Fibroblast of the aortic adventitia (primary cell): ENCODE data around the gene C17orf100. TPM values are rescaled to one million over a fixed set of nuclear protein-coding genes. Genes with fewer than 3 reads are reported as not detected.

Experiments
- DNase-seq: peaks from one replicate; pipeline ENCODE4 v3.0.0-alpha.2; 2010; ENCODE audit warnings: low read depth
- H3K4me3 ChIP-seq: 2 replicates; pipeline ENCODE4 v1.5.1; 2011; ENCODE audit warnings: low read depth, mild to moderate bottlenecking, control low read depth, low read length, moderate library complexity
- total RNA-seq: library from RNA; depleted of rRNA; stranded (reverse); fragments of >200 nt; gene quantifications from 2 replicates; pipeline ENCODE4 v1.2.3, GENCODE V29; 2012; ENCODE audit warnings: low replicate concordance
- TF ChIP-seq, protein P1 (sequence below): IDR thresholded peaks from 2 replicates; pipeline ENCODE4 v1.5.1; 2011; ENCODE audit warnings: mild to moderate bottlenecking, low read length, control low read depth, inconsistent platforms; ENCODE audit not compliant: insufficient read depth

Gene C17orf100
- total RNA-seq, 1 donor, result 0.63 TPM

DNA sequence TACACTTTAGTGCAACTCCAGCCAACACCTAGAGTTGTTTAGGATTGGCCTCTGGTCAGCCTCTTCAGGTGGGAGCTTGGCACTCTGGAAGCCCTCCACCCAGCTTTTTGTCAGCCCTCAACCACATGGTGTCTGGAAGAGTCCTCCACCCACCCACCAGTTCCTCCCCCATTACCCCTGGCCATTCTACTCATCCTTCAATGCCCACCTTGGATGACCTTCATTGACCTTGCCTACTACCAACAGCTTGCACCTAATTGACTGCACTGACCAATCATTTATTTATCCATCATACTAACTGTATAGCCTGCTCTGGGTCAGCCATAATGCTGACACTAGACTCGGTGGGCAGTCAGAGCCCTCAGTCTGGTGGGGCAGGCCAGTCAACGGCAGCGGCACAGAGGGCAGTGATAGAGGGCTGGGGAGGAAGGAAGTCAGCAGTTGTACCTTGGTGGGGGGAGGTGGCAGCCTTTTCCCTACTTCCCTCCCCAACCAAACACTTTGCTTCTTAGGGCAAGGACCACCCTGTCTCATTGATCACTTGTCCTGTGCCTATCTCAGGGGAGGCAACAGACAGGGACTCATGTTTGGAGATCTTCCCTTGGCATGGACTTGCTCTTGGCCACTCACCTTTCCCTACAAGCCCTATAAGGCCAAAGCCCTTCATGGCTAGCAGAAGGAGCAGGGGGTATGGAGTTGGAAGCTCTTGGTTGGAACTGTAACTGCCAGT, 32.3 kb downstream of the C17orf100 start:
- TF ChIP-seq, protein P1, sequence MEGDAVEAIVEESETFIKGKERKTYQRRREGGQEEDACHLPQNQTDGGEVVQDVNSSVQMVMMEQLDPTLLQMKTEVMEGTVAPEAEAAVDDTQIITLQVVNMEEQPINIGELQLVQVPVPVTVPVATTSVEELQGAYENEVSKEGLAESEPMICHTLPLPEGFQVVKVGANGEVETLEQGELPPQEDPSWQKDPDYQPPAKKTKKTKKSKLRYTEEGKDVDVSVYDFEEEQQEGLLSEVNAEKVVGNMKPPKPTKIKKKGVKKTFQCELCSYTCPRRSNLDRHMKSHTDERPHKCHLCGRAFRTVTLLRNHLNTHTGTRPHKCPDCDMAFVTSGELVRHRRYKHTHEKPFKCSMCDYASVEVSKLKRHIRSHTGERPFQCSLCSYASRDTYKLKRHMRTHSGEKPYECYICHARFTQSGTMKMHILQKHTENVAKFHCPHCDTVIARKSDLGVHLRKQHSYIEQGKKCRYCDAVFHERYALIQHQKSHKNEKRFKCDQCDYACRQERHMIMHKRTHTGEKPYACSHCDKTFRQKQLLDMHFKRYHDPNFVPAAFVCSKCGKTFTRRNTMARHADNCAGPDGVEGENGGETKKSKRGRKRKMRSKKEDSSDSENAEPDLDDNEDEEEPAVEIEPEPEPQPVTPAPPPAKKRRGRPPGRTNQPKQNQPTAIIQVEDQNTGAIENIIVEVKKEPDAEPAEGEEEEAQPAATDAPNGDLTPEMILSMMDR, result no peak
- no peak overlapping the region for H3K4me3 ChIP-seq

DNA sequence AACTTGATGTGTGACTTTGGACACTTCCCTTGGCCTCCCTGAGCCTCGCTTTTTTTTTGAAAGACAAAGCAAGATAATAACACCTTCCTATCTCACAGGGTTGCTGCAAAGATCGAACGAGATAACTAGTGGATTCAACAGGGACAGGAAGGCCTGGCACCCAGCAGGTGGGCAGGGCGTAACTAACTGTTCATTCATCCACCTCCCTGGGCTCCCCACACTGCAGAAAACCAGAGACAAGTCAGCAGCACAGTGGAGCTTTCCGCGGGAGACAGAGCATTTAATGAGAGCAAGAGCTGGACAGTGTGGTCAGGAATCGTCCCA, 32.9 kb downstream of the C17orf100 start:
- no peak overlapping the region for H3K4me3 ChIP-seq
- TF ChIP-seq, protein P1, result no peak
- DNase-seq, result no peak

More for the DNA sequence above, 32.3 kb downstream of the C17orf100 start:
- no peak for DNase-seq

DNA sequence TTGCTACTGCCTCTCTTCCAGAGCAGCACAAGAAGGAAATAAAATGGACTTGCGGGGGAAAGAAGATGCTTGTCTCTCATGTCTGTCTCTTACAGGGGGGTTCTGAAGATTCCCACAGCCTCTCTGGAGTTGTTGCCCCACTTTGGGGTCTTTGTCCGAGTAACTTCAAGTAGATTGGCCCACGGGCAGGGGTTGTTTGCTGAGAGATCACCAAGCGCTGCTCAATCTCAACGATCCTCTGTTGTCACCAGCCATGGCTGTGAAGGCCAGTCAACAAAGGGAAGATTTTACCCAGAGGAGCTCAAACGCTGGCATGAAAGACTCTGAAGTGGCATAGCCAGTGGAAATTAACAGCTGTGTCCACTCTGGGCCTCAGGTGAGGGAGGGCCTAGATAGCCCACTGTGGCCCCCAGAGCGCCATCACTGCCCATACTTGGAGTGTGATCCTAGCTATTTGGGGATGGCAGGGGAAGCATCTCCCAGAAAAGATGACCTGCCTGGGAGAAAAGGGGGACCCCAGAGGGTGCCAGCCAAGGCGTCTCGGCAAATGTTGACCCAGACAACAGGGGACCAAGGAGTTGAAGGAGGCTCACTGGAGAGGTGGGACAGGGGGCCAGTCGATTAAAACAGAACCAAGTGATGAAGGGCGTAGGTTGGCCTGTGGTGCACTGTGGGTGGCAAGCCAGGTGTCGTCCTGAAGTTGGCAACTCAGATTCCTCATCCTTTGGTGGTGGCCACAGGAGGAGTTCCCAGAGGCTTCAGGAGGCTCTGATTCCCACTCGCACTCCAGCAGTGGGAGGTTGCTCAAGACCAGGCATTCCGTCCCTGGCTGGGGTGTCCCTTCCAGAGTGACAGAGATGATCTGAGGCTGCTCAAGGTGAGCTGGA, 33.6 kb downstream of the C17orf100 start:
- no peak overlapping the region for H3K4me3 ChIP-seq
- DNase-seq, result no peak
- TF ChIP-seq, protein P1, result no peak

DNA sequence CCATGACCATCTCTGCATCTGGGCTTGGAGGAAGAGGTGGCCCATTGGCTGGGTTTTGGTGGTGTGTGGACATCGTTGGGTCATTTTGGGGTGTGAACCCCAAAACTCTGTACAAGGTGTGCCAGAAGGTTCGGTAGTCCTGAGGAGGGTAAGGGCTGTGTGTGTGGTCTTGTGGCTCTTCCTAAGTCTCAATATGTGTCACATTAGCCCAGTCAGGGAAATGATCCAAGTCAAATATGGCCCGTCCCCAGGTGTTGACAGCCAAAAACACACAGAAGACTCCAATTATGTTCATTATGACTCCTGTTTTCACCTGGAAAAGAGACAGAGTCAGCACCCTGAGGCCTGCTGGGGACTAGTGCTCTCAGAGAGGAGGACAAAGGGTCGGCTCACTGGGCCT, 34.5 kb downstream of the C17orf100 start:
- TF ChIP-seq, protein P1, result no peak
- no peak overlapping the region for H3K4me3 ChIP-seq
- no peak for DNase-seq

DNA sequence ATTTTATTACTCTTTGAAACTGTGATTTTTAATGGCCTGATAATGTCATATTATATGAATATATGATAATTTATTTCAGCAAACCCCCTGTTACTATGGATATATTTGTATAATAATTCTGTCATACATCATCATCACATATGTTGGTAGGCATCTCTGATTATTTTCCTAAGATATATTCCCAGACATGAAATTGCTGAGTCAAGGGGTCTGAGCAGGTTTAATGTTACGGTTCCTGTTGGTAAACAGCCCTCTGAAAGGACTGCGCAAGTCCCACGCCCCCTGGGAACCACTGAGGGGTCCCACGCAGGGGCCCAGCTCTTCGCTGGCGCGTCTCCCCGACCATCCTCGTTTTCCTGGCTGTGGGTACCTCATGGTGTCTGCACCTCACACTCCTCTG, 37.4 kb downstream of the C17orf100 start:
- TF ChIP-seq, protein P1, result no peak
- no peak overlapping the region for H3K4me3 ChIP-seq
- DNase-seq, result no peak

DNA sequence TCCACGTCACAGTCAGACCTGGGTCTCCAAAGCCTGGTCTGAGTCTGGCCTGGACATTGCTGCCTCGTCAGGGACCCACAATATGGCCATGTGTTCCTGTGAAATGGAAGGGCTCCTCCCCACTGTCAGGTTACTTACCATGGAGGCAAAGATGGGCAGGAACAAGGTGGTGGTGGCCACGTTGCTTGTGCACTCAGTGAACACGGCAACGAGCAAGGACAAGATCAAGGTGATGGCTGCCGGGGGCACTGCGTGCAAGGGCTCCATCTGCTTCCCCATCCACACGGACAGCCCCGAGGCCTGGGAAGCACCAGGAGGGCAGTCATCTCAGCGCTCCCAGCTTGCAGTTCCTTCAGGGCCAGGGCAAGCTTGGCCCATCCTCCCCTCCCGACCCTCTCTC, 39.1 kb downstream of the C17orf100 start:
- no peak for DNase-seq
- TF ChIP-seq, protein P1, result no peak

More for the DNA sequence above, 39.1 kb downstream of the C17orf100 start:
- no peak overlapping the region for H3K4me3 ChIP-seq
